ENCODE data around the gene TTC17. TPM values are rescaled to one million over a fixed set of nuclear protein-coding genes. Genes with fewer than 3 reads are reported as not detected.
A peak's percentile ranks its signal among the peaks of the same experiment; 100 is the strongest.
"Not testable (repeated sequence)": the region's sequence is repeated elsewhere in the genome, so short reads cannot be mapped to it uniquely, and the experiment has no call there.

The TTC17 gene
- total RNA-seq: 10 to 100 TPM; 35.1 to 40.6 (median 37.8) TPM

GRCh38 chr11:43358801-43359421 is at the start of gene TTC17:
Gene TTC17, plus strand, starts transcription at chr11:43358920. Its CDS starts 35 bp downstream, at chr11:43358955.
- ATAC-seq (peak; percentile 96 to 97), DNase-seq (peak; percentile 89)
- H3K4me1 Mint-ChIP-seq (ENCODE audit: low read depth): peaks cover 45% of the 10 kb centered on the region
- H3K27me3 Mint-ChIP-seq (ENCODE audit: low read depth): no peaks in the 10 kb centered on the region
- peak within 1 kb of the TSS; percentile 95 for H3K4me3 Mint-ChIP-seq
- peaks cover 8% of the 10 kb centered on the region for H3K36me3 Mint-ChIP-seq (ENCODE audit: insufficient read depth)
- H3K9me3 Mint-ChIP-seq: no peaks in the 10 kb centered on the region

- Mint-ChIP-seq H3K9me3 (no peaks in the 10 kb centered on the region), H3K4me1 (ENCODE audit: low read depth) (peaks cover 44% of the 10 kb centered on the region), H3K4me3 (peak within 1 kb of the TSS; percentile 99), H3K36me3 (ENCODE audit: insufficient read depth) (peaks cover 5% of the 10 kb centered on the region), H3K27me3 (ENCODE audit: low read depth) (no peaks in the 10 kb centered on the region)
- peak; percentile 99 for ATAC-seq
- DNase-seq: peak; percentile 89
Measured at GRCh38 chr11:43311791-43312607, 46.7 kb upstream of the TTC17 start, which contains the start of gene API5. Gene API5, plus strand, starts transcription at chr11:43311996. Its CDS starts 132 bp downstream, at chr11:43312128.

- Mint-ChIP-seq H3K27me3 (ENCODE audit: low read depth) (no peaks in the 10 kb centered on the region), H3K9me3 (no peaks in the 10 kb centered on the region), H3K4me3 (no peak overlapping the region), H3K4me1 (ENCODE audit: low read depth) (peaks cover 47% of the 10 kb centered on the region), H3K36me3 (ENCODE audit: insufficient read depth) (peaks cover 12% of the 10 kb centered on the region)
- ATAC-seq (no peak), DNase-seq (no peak)
Measured at GRCh38 chr11:43315966-43316365, 42.8 kb upstream of the TTC17 start.

GRCh38 chr11:43316451-43316850 is 42.3 kb upstream of the TTC17 start:
- Mint-ChIP-seq H3K4me3 (no peak overlapping the region), H3K9me3 (no peaks in the 10 kb centered on the region), H3K4me1 (ENCODE audit: low read depth) (peaks cover 45% of the 10 kb centered on the region), H3K27me3 (ENCODE audit: low read depth) (no peaks in the 10 kb centered on the region), H3K36me3 (ENCODE audit: insufficient read depth) (peaks cover 13% of the 10 kb centered on the region)
- no peak for ATAC-seq
- DNase-seq: no peak

- Mint-ChIP-seq H3K4me1 (ENCODE audit: low read depth) (no peaks in the 10 kb centered on the region), H3K9me3 (no peaks in the 10 kb centered on the region), H3K27me3 (ENCODE audit: low read depth) (no peaks in the 10 kb centered on the region), H3K36me3 (ENCODE audit: insufficient read depth) (peaks cover 55% of the 10 kb centered on the region), H3K4me3 (no peak overlapping the region)
- no peak for DNase-seq
- ATAC-seq: no peak
Measured at GRCh38 chr11:43327987-43328386, 30.7 kb upstream of the TTC17 start.

- no peaks in the 10 kb centered on the region for H3K27me3 Mint-ChIP-seq (ENCODE audit: low read depth)
- no peaks in the 10 kb centered on the region for H3K4me1 Mint-ChIP-seq (ENCODE audit: low read depth)
- ATAC-seq (no peak), DNase-seq (no peak)
- no peaks in the 10 kb centered on the region for H3K9me3 Mint-ChIP-seq
- peaks cover 52% of the 10 kb centered on the region for H3K36me3 Mint-ChIP-seq (ENCODE audit: insufficient read depth)
- H3K4me3 Mint-ChIP-seq: no peak overlapping the region
Measured at GRCh38 chr11:43328482-43328881, 30.2 kb upstream of the TTC17 start.

GRCh38 chr11:43341159-43341558 is 17.6 kb upstream of the TTC17 start:
- H3K4me3 Mint-ChIP-seq: no peak overlapping the region
- no peaks in the 10 kb centered on the region for H3K9me3 Mint-ChIP-seq
- DNase-seq (no peak), ATAC-seq (no peak)
- peaks cover 37% of the 10 kb centered on the region for H3K36me3 Mint-ChIP-seq (ENCODE audit: insufficient read depth)
- H3K27me3 Mint-ChIP-seq (ENCODE audit: low read depth): no peaks in the 10 kb centered on the region
- H3K4me1 Mint-ChIP-seq (ENCODE audit: low read depth): no peaks in the 10 kb centered on the region

GRCh38 chr11:43351426-43351825 is 7.3 kb upstream of the TTC17 start:
- H3K36me3 Mint-ChIP-seq (ENCODE audit: insufficient read depth); H3K4me1 Mint-ChIP-seq (ENCODE audit: low read depth); ATAC-seq: not testable (repeated sequence)

GRCh38 chr11:43354311-43354710 is 4.4 kb upstream of the TTC17 start:
- DNase-seq: no peak
- H3K27me3 Mint-ChIP-seq (ENCODE audit: low read depth): no peaks in the 10 kb centered on the region
- no peak for ATAC-seq
- H3K4me1 Mint-ChIP-seq (ENCODE audit: low read depth): peaks cover 9% of the 10 kb centered on the region
- no peak overlapping the region for H3K4me3 Mint-ChIP-seq
- H3K36me3 Mint-ChIP-seq (ENCODE audit: insufficient read depth): peaks cover 5% of the 10 kb centered on the region
- H3K9me3 Mint-ChIP-seq: no peaks in the 10 kb centered on the region

More at GRCh38 chr11:43351426-43351825, 7.3 kb upstream of the TTC17 start:
- not testable (repeated sequence) for H3K9me3 Mint-ChIP-seq; H3K4me3 Mint-ChIP-seq; H3K27me3 Mint-ChIP-seq (ENCODE audit: low read depth); DNase-seq

- ATAC-seq: no peak
- Mint-ChIP-seq H3K36me3 (ENCODE audit: insufficient read depth) (peaks cover 9% of the 10 kb centered on the region), H3K4me3 (no peak overlapping the region), H3K9me3 (no peaks in the 10 kb centered on the region), H3K27me3 (ENCODE audit: low read depth) (no peaks in the 10 kb centered on the region), H3K4me1 (ENCODE audit: low read depth) (peaks cover 26% of the 10 kb centered on the region)
- DNase-seq: no peak
Measured at GRCh38 chr11:43356336-43356735, 2.4 kb upstream of the TTC17 start.

- no peaks in the 10 kb centered on the region for H3K27me3 Mint-ChIP-seq (ENCODE audit: low read depth)
- ATAC-seq (no peak), DNase-seq (no peak)
- H3K36me3 Mint-ChIP-seq (ENCODE audit: insufficient read depth): peaks cover 6% of the 10 kb centered on the region
- H3K4me1 Mint-ChIP-seq (ENCODE audit: low read depth): peaks cover 40% of the 10 kb centered on the region
- H3K9me3 Mint-ChIP-seq: no peaks in the 10 kb centered on the region
- H3K4me3 Mint-ChIP-seq: peak overlapping the region; percentile 95
Measured at GRCh38 chr11:43358279-43358800, 380 bp upstream of the TTC17 start.

GRCh38 chr11:43359422-43359818 is 700 bp downstream of the TTC17 start:
- H3K4me1 Mint-ChIP-seq (ENCODE audit: low read depth): peaks cover 47% of the 10 kb centered on the region
- ATAC-seq (peak; percentile 50 to 56), DNase-seq (peak; percentile 5)
- no peaks in the 10 kb centered on the region for H3K27me3 Mint-ChIP-seq (ENCODE audit: low read depth)
- H3K36me3 Mint-ChIP-seq (ENCODE audit: insufficient read depth): peaks cover 8% of the 10 kb centered on the region
- H3K9me3 Mint-ChIP-seq: no peaks in the 10 kb centered on the region
- H3K4me3 Mint-ChIP-seq: peak overlapping the region; percentile 95

GRCh38 chr11:43360361-43361032 is 1.8 kb downstream of the TTC17 start:
- Mint-ChIP-seq H3K4me1 (ENCODE audit: low read depth) (peaks cover 50% of the 10 kb centered on the region), H3K36me3 (ENCODE audit: insufficient read depth) (peaks cover 8% of the 10 kb centered on the region), H3K4me3 (peak overlapping the region; percentile 95), H3K27me3 (ENCODE audit: low read depth) (no peaks in the 10 kb centered on the region), H3K9me3 (no peaks in the 10 kb centered on the region)
- no peak for DNase-seq
- no peak for ATAC-seq

- H3K4me1 Mint-ChIP-seq (ENCODE audit: low read depth): peaks cover 56% of the 10 kb centered on the region
- H3K9me3 Mint-ChIP-seq: no peaks in the 10 kb centered on the region
- no peak for ATAC-seq
- H3K36me3 Mint-ChIP-seq (ENCODE audit: insufficient read depth): peaks cover 18% of the 10 kb centered on the region
- H3K27me3 Mint-ChIP-seq (ENCODE audit: low read depth): no peaks in the 10 kb centered on the region
- H3K4me3 Mint-ChIP-seq: no peak overlapping the region
- DNase-seq: no peak
Measured at GRCh38 chr11:43366677-43367076, 8.0 kb downstream of the TTC17 start.

Data from activated T-cell treated with anti-CD3 and anti-CD28 coated beads, Interleukin-2, amount 50 U/mL, for 4 hours (primary cell).